Heart left ventricle (tissue), 13 donors: ENCODE measurements around the gene WNT7B.

ENCODE experiments used
- POLR2A ChIP-seq, 2 donors: fragments of 450-650 bp; IDR thresholded peaks; one replicate each; pipeline ENCODE4 v1.6.1; 2017; ENCODE audit warnings: antibody characterized with exemption in 2 of 2, mild to moderate bottlenecking in 2 of 2, moderate library complexity in 2 of 2
- TF ChIP-seq, protein P1 (sequence below), 12 donors: fragments of 200-600 bp; sonication (generic) in 4 of 12; IDR thresholded peaks; one replicate each; pipeline versions ENCODE4 v1.5.0 to v1.8.0; 2018 to 2022; ENCODE audit warnings: antibody characterized with exemption in 12 of 12, mild to moderate bottlenecking in 5 of 12
- donor health status: ischemic (EF 13 %, LVEDD 7.1; RV severe dilation, severe dysfunction).
- donor health status: DM: no; HTN: yes; CAD: no.
- donor health status: DM: no; HTN: no; CAD: no.
- donor health status: ischemic (EF 25% LVEDD 6.9; RV normal size, moderate dysfunction).
- donor health status: ischemic (EF 25% LVEDD 5.7; RV mildly dilated, moderate dysfunction).
- donor health status: ischemic (EF 35%, LVEDD 5.7; RV mildly dilated, moderate dysfunction).
- donor health status: nonischemic (EF 11% LVEDD 7.7; RV severe dilation, severe dysfunction).
- donor health status: DM: yes; HTN: yes; CAD: no.
- donor health status: PGD.
- donor health status: ischemic (EF 29% LVEDD 5.4; RV normal size, mild dysfunction).
- donor health status: nonischemic (EF 23%, LVEDD 6.1; RV moderate dilation, normal function).

DNA sequence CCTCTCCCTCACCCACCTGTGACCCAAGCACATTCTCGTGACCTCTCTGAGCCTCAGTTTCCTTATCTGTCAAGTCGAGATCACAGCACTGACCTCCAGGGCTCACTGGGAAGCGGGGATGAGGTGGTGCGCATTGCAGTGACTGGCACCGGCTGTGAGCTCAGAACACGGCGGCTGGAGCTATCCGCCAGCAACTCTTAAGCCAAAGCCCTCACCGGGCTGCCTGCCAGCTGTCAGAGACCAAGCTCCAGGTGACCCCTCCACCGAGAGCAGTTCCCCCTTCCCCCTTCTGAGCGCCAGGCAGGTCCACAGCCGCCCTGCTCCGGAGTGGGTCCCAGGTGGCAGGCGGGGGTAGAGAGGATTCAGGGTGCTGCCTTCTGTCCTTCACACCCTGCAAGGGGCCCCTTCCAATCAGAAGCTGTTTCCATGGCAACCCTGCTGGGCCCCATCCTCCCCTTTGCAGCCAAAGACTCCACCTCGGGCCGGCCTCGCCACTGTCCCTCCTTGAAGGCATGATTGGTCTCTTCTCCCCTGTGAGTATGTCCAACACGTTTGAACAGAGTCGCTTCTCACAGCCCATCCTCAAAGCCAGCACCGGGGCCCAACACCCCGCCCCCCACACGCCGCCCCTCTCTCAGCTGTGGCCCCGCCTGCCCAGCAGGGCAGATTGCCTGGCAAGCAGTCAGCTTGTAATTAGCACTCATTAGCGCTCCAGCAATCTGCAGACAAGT, 98.7 kb downstream of the WNT7B start:
- TF ChIP-seq, protein P1, sequence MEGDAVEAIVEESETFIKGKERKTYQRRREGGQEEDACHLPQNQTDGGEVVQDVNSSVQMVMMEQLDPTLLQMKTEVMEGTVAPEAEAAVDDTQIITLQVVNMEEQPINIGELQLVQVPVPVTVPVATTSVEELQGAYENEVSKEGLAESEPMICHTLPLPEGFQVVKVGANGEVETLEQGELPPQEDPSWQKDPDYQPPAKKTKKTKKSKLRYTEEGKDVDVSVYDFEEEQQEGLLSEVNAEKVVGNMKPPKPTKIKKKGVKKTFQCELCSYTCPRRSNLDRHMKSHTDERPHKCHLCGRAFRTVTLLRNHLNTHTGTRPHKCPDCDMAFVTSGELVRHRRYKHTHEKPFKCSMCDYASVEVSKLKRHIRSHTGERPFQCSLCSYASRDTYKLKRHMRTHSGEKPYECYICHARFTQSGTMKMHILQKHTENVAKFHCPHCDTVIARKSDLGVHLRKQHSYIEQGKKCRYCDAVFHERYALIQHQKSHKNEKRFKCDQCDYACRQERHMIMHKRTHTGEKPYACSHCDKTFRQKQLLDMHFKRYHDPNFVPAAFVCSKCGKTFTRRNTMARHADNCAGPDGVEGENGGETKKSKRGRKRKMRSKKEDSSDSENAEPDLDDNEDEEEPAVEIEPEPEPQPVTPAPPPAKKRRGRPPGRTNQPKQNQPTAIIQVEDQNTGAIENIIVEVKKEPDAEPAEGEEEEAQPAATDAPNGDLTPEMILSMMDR (IDR thresholded peaks at IDR 0.05): no peak
- TF ChIP-seq POLR2A (IDR thresholded peaks at IDR 0.05): no peak
